ENCODE data around the gene HRC. TPM values are rescaled to one million over a fixed set of nuclear protein-coding genes. Genes with fewer than 3 reads are reported as not detected.
"Not testable (repeated sequence)": the region's sequence is repeated elsewhere in the genome, so short reads cannot be mapped to it uniquely, and the experiment has no call there.

Gene HRC
- total RNA-seq, 2 experiments from 2014 or later, result not detected

DNA sequence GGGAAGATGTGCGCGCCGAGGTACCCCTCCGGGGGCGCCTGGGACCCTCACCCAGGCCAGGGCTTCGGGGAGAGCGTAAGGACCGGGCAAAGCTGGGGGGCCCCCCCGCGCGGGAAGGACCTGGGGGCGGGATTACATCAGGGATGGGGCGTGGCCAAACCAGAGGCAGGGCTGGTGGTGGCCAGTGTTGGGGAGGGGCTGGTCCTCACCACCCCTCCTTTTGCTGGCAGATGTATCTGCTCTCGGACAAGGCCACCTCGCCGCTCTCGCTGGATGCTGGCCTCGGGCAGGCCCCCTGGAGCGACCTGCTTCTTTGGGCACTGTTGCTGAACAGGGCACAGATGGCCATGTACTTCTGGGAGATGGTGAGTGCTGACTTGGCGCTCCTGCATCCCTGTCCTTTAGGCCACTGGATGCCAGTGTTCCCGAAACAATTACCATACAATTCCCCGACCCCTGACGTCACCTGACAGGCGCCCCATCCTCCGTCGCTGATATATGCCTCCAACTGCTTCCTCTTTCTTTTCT lies 27.7 kb upstream of the HRC start:
- no peak for DNase-seq
- Mint-ChIP-seq H3K4me1 (ENCODE audit: low read depth) (no peaks in the 10 kb centered on the region), H3K9me3 (ENCODE audit: insufficient read depth) (peaks cover 9% of the 10 kb centered on the region), H3K27ac (no peak overlapping the region), H3K4me3 (no peak overlapping the region), H3K27me3 (ENCODE audit: low read depth) (no peaks in the 10 kb centered on the region), H3K36me3 (ENCODE audit: low read depth) (peaks cover 2% of the 10 kb centered on the region)
- ChIA-PET CTCF (no interaction called here), POLR2A (no interaction called here)
- ATAC-seq, result no peak

DNA sequence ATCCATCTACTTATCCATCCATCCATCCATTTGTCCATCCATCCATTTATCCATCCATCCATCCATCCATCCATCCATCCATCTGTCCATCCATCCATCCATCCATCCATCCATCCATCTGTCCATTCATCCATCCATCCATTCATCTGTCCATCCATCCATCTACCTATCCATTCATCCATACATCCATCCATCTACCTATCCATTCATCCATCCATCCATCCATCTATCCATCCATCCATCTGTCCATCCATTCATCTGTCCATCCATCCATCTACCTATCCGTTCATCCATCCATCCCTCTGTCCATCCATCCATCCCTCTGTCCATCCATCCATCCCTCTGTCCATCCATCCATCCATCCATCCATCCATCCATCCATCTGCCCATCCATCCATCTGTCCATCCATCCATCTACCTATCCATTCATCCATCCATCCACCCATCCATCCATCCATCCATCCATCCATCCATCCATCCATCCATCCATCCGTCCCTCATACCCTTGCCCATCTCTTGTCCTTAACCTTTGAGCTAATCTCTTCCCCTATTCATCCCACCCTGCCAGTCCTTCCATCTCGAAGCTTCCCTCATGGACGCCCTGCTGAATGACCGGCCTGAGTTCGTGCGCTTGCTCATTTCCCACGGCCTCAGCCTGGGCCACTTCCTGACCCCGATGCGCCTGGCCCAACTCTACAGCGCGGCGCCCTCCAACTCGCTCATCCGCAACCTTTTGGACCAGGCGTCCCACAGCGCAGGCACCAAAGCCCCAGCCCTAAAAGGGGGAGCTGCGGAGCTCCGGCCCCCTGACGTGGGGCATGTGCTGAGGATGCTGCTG lies 27.0 kb upstream of the HRC start:
- H3K27ac Mint-ChIP-seq; H3K36me3 Mint-ChIP-seq (ENCODE audit: low read depth); H3K27me3 Mint-ChIP-seq (ENCODE audit: low read depth); POLR2A ChIA-PET; ATAC-seq; H3K4me1 Mint-ChIP-seq (ENCODE audit: low read depth); DNase-seq; CTCF ChIA-PET; H3K4me3 Mint-ChIP-seq; H3K9me3 Mint-ChIP-seq (ENCODE audit: insufficient read depth): not testable (repeated sequence)

DNA sequence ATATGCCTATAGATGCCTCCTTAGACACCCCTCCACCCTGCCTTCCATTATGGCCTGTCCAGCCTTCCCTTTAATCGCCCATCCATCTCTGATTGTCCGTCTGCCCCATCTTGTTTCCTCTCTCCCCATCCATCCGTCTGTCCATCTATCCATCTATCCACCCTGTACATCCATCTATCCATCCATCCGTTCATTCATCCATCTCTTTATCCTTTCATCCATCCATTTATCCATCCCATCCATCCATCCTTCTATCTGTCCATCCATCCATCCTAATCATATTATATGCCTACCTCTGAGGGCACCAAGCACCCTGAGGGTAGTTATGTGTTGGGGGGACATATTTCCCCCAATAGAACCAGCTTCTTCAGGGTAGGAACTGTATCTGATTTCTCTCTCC lies 25.5 kb upstream of the HRC start:
- no peak for DNase-seq
- H3K4me3 Mint-ChIP-seq, result no peak overlapping the region

DNA sequence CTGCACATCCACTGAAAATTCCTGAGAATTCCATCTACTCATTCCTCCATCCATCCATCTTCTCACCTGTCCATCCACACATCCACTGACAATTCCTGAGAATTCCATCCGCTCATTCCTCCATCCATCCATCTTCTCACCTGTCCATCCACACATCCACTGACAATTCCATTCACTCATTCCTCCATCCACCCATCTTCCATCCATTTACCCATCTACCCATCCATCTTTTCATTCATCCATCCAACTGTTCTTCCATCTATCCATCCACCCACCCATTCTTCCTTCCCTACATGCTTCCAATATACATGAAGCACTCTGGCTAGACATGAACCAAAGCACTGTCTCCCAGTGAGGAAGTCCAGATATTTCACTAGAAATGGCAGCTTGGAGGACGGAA lies 18.0 kb upstream of the HRC start:
- Mint-ChIP-seq H3K4me3 (no peak overlapping the region), H3K9me3 (ENCODE audit: insufficient read depth) (no peaks in the 10 kb centered on the region), H3K36me3 (ENCODE audit: low read depth) (no peaks in the 10 kb centered on the region), H3K4me1 (ENCODE audit: low read depth) (peaks cover 4% of the 10 kb centered on the region), H3K27me3 (ENCODE audit: low read depth) (no peaks in the 10 kb centered on the region), H3K27ac (no peak overlapping the region)
- ATAC-seq, result no peak
- DNase-seq, result no peak
- POLR2A ChIA-PET, result no interaction called here
- CTCF ChIA-PET, result no interaction called here

More for the DNA sequence above, 25.5 kb upstream of the HRC start:
- ChIA-PET CTCF (interaction anchor here (1.0 kb wide), 1 partner anchor 18 kb away, joined by 3 read pairs; no protein-coding TSS in a partner anchor), POLR2A (no interaction called here)
- ATAC-seq, result no peak
- Mint-ChIP-seq H3K27me3 (ENCODE audit: low read depth) (no peaks in the 10 kb centered on the region), H3K4me1 (ENCODE audit: low read depth) (peaks cover 4% of the 10 kb centered on the region), H3K36me3 (ENCODE audit: low read depth) (peaks cover 2% of the 10 kb centered on the region), H3K9me3 (ENCODE audit: insufficient read depth) (peaks cover 9% of the 10 kb centered on the region), H3K27ac (no peak overlapping the region)

DNA sequence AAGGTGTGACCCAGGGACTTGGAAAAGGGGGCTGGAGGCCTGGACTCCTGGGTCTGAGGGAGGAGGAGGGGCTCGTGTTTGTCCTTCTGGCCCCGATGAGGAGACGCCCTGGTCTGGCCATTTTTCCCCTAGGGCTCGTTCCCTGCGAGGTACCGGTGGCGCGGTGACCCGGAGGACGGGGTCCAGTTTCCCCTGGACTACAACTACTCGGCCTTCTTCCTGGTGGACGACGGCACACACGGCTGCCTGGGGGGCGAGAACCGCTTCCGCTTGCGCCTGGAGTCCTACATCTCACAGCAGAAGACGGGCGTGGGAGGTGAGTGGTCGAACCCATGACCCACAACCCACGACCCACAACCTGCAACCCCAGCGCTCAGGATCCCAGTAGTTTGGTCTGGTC lies 13.2 kb upstream of the HRC start:
- CTCF ChIA-PET, result no interaction called here
- POLR2A ChIA-PET, result no interaction called here
- Mint-ChIP-seq H3K4me1 (ENCODE audit: low read depth) (no peaks in the 10 kb centered on the region), H3K27me3 (ENCODE audit: low read depth) (no peaks in the 10 kb centered on the region), H3K27ac (no peak overlapping the region), H3K9me3 (ENCODE audit: insufficient read depth) (no peaks in the 10 kb centered on the region), H3K4me3 (no peak overlapping the region), H3K36me3 (ENCODE audit: low read depth) (no peaks in the 10 kb centered on the region)
- DNase-seq (no peak), ATAC-seq (no peak)

DNA sequence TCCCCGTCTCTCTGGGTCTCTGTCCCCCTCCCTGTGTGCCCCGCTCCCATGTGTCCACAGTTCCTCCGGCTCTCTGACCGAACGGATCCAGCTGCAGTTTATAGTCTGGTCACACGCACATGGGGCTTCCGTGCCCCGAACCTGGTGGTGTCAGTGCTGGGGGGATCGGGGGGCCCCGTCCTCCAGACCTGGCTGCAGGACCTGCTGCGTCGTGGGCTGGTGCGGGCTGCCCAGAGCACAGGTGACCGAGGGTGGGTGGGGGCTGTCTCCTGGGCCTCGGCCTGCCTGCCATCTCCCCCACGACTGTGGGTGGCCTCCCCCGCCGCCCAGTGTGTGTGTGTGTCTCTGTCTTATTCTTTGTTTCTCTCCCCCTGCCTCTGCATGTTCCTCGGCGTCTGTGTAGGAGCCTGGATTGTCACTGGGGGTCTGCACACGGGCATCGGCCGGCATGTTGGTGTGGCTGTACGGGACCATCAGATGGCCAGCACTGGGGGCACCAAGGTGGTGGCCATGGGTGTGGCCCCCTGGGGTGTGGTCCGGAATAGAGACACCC lies 12.7 kb upstream of the HRC start:
- CTCF ChIA-PET, result no interaction called here
- no peak overlapping the region for H3K4me3 Mint-ChIP-seq
- POLR2A ChIA-PET, result no interaction called here
- no peak overlapping the region for H3K27ac Mint-ChIP-seq
- no peaks in the 10 kb centered on the region for H3K4me1 Mint-ChIP-seq (ENCODE audit: low read depth)
- H3K9me3 Mint-ChIP-seq (ENCODE audit: insufficient read depth), result no peaks in the 10 kb centered on the region
- DNase-seq (no peak), ATAC-seq (no peak)
- no peaks in the 10 kb centered on the region for H3K36me3 Mint-ChIP-seq (ENCODE audit: low read depth)
- no peaks in the 10 kb centered on the region for H3K27me3 Mint-ChIP-seq (ENCODE audit: low read depth)

DNA sequence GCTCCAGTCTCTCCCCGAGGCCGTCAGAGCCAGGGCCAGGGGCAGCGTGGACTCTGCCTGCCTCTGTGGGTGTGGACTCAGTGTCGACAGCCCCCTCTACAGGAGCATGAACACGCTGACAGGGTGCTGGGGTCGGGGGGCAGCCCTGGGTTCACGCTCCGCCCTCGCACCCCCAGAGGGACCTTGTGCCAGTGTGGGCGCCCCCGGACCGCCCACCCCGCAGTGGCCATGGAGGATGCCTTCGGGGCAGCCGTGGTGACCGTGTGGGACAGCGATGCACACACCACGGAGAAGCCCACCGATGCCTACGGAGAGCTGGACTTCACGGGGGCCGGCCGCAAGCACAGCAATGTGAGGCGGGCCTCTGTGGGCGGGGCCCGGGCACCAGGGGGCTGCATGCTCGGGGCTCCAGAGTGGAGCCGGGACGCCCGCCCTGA lies 10.7 kb upstream of the HRC start:
- ATAC-seq (no peak), DNase-seq (no peak)
- H3K36me3 Mint-ChIP-seq (ENCODE audit: low read depth), result no peaks in the 10 kb centered on the region
- H3K4me1 Mint-ChIP-seq (ENCODE audit: low read depth), result no peaks in the 10 kb centered on the region
- H3K27me3 Mint-ChIP-seq (ENCODE audit: low read depth), result peaks cover 2% of the 10 kb centered on the region
- CTCF ChIA-PET, result no interaction called here
- H3K27ac Mint-ChIP-seq, result no peak overlapping the region
- POLR2A ChIA-PET, result no interaction called here
- H3K9me3 Mint-ChIP-seq (ENCODE audit: insufficient read depth), result no peaks in the 10 kb centered on the region
- no peak overlapping the region for H3K4me3 Mint-ChIP-seq

DNA sequence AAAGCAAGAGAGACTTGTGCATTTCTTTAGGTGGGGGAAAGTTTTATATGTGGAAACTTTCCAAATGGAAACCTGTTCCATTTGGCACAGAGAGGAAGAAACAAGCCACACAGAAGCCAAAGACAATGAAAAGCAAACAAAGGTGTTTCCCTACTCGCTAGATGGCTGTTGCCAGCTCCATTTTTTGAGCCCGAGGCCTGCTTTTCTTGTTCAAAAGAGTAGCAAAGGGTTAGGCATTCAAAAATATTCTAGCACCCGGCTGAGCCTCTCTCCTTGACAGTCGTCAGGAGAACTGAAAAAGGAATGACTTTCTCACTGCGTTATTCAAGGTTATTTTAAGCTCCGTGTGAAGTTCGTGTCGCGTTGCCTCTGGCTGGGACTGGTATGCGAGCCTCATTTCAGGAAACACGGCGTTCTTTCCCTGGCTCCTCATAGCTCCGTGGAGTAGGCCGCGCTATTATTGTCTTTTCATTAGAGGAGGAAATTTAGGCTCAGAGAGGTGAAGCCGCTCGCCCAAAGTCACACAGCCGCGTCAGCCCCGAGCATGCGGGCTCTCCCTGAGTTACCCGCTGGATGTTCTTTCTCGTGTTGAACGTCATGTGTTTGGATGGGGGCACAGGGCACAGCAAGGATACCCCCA lies 10.0 kb upstream of the HRC start:
- Mint-ChIP-seq H3K9me3 (ENCODE audit: insufficient read depth) (no peaks in the 10 kb centered on the region), H3K4me1 (ENCODE audit: low read depth) (no peaks in the 10 kb centered on the region), H3K27ac (no peak overlapping the region), H3K4me3 (no peak overlapping the region), H3K27me3 (ENCODE audit: low read depth) (peaks cover 3% of the 10 kb centered on the region), H3K36me3 (ENCODE audit: low read depth) (no peaks in the 10 kb centered on the region)
- DNase-seq (no peak), ATAC-seq (no peak)
- ChIA-PET CTCF (no interaction called here), POLR2A (interaction anchor here (0.6 kb wide), 1 partner anchor 17 kb away, joined by 3 read pairs; no protein-coding TSS in a partner anchor)

DNA sequence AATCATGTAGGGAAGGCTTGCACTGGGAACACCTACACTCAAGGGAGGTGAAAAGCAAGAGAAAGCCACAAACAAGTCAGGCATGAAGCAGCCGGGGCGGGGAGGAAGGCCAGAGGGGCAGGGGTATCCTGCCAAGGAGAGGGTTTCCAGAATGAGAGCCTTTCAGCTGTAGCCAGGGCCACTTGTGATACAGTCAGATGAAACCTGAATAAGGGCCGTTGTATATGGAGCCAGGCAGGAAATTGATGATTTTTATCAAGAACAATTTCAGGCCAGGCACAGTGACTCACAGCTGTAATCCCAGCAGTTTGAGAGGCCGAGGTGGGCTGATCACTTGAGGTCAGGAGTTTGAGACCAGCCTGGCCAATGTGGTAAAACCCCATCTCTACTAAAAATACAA lies 6.8 kb upstream of the HRC start:
- H3K36me3 Mint-ChIP-seq (ENCODE audit: low read depth), result no peaks in the 10 kb centered on the region
- peaks cover 24% of the 10 kb centered on the region for H3K27me3 Mint-ChIP-seq (ENCODE audit: low read depth)
- ChIA-PET CTCF (interaction anchor here (1.4 kb wide), 1 partner anchor 64 kb away, joined by 4 read pairs; no protein-coding TSS in a partner anchor), POLR2A (no interaction called here)
- no peaks in the 10 kb centered on the region for H3K9me3 Mint-ChIP-seq (ENCODE audit: insufficient read depth)
- no peak for ATAC-seq
- no peak for DNase-seq
- no peak overlapping the region for H3K27ac Mint-ChIP-seq
- no peak overlapping the region for H3K4me3 Mint-ChIP-seq
- H3K4me1 Mint-ChIP-seq (ENCODE audit: low read depth), result peaks cover 7% of the 10 kb centered on the region

DNA sequence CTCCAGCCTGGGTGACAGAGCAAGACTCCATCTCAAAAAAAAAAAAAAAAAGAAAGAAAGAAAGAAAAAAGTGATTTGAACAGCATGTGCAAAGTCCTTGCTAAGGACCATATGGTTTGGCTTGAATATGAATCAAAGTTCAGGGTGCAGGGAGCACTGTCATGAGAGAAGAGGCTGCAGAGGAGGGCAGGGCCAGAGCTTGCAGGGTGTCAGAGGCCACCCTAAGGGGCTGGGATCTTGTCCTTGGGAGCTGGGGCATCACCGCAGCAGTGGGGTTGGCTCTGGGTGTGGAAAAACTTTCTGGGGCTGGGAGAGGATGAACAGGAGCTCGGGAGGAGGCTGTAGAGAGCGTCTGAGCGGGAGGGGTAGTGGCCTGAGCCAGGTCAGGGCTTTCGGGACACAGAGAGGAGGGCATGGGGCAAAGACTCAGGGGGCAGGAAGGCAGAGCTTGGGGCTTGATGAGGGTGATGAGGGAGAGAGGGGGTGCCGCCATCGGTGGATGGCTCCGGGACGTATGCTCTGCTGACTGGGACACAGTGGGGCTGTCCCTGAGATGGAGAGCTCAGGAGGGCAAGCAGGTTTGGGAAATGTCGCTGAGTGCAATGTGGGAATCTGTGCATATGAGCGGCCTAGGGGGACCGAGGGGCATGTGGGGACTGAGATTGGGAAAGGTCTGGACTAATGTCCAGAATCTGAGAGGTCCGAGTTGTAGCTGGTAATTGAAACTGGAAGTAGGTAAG lies 5.4 kb upstream of the HRC start:
- CTCF ChIA-PET, result interaction anchor here (0.9 kb wide), 1 partner anchor 38 kb away, joined by 4 read pairs; no protein-coding TSS in a partner anchor
- Mint-ChIP-seq H3K4me3 (no peak overlapping the region), H3K9me3 (ENCODE audit: insufficient read depth) (no peaks in the 10 kb centered on the region), H3K27me3 (ENCODE audit: low read depth) (peaks cover 29% of the 10 kb centered on the region), H3K4me1 (ENCODE audit: low read depth) (peaks cover 7% of the 10 kb centered on the region), H3K27ac (no peak overlapping the region), H3K36me3 (ENCODE audit: low read depth) (no peaks in the 10 kb centered on the region)
- POLR2A ChIA-PET, result no interaction called here
- DNase-seq, result no peak
- ATAC-seq, result no peak

DNA sequence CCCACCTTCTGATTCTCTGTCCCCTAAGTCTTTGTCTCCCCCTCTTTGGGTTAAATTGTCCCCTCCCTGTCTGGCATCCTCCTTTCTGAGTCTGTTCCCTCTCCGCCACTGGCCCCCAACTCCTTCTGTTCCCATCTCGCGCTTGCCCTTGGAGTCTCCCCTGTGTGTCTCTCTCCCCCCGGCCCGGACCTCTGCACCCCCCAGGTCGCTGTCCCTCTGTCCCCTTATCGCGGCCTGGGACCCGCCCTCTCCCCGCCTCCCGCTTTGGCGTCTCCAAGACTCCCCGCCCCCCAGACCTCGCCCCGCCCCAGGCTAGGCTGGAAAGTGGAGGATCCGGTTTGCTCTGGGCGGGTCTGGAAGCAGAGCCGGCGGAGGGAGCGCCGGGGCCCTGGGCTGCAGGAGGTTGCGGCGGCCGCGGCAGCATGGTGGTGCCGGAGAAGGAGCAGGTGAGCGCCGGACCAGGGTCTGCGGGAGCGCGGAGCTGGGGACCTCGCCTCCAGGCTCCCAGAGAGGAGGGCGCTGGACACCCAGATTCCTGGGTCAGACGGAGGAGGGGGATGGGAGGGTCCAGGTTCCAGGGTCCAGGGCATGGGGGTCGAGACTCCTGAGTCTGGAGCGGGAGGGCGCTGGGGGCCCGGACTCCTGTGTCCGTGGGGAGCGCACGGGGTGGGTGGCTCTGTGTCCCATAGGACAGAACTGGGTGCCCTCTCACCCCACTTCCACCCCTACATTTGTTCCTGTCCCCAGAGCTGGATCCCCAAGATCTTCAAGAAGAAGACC lies 2.4 kb upstream of the HRC start, which contains the start of gene TRPM4:
TRPM4 (plus strand) TSS at position 348 of the 780 bp plus-strand sequence; CDS start at position 423, 75 bp downstream.
- H3K27ac Mint-ChIP-seq, result no peak within 1 kb of the TSS
- ChIA-PET POLR2A (no interaction called here), CTCF (no interaction called here)
- DNase-seq, result peak; percentile 64
- peaks cover 47% of the 10 kb centered on the region for H3K27me3 Mint-ChIP-seq (ENCODE audit: low read depth)
- H3K9me3 Mint-ChIP-seq (ENCODE audit: insufficient read depth), result no peaks in the 10 kb centered on the region
- peaks cover 9% of the 10 kb centered on the region for H3K4me1 Mint-ChIP-seq (ENCODE audit: low read depth)
- ATAC-seq, result peak; percentile 75
- H3K4me3 Mint-ChIP-seq, result no peak within 1 kb of the TSS
- H3K36me3 Mint-ChIP-seq (ENCODE audit: low read depth), result no peaks in the 10 kb centered on the region
